ENCODE results near the gene IGLON5.

GRCh38 chr19:51368366-51369282 lies 57.2 kb downstream of the IGLON5 start, which contains the start of gene CLDND2:
- no peak for TF ChIP-seq CTCF (IDR thresholded peaks at IDR 0.05)
- no peak for TF ChIP-seq POLR2A (IDR thresholded peaks at IDR 0.05)
